ENCODE data around the gene JARID2.

- TF ChIP-seq EP300 (IDR thresholded peaks at IDR 0.05) (no peak), CTCF (IDR thresholded peaks at IDR 0.05) (no peak)
Measured at GRCh38 chr6:15363523-15364400, 117.9 kb downstream of the JARID2 start.

Measured in suprapubic skin (tissue), 3 donors.